ENCODE data around the gene GNAO1.

The GNAO1 gene

GRCh38 chr16:56191156-56191815, at the start of gene GNAO1:
GNAO1 (plus strand) TSS chr16:56191489; CDS start chr16:56192236, 747 bp downstream.
- FAIRE-seq: no peak

DNA sequence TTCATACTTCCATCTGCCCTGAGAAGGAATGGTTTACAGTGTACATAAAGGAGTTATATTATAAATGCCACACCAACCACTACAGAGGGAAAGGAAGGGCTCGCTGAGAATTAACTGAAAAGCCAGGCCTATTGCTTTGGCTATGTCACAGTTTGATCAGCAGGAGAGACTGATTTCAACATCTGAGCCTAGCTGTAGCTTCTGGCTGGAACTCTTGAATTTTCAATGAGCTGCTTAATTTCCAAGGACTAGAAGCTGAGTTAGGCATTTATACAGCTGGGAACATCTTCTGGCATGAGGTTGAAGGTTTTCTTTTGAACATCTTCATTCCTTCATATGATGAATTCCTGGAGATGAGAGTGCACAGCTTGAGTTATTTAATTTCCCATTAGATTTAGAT, 47.6 kb upstream of the GNAO1 start:
- no peak for FAIRE-seq

DNA sequence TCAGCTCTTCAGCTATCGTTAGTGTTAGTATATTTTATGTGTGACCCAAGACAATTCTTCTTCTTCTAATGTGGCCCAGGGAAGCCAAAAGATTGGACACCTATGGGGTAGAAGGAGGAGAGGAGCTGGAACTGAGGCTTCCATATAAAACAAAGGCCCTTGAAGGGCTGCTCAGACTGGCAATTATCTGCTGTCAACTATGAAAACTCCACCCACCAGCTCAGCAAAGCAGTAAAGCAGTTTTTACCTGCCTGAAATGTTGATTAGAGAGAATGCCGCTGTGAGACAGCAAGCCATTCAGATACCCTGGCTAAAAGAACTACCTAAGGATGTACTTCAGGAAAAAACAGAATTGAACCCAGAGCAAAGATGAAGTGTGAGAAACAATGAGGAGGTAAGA, 45.9 kb upstream of the GNAO1 start:
- no peak for FAIRE-seq

DNA sequence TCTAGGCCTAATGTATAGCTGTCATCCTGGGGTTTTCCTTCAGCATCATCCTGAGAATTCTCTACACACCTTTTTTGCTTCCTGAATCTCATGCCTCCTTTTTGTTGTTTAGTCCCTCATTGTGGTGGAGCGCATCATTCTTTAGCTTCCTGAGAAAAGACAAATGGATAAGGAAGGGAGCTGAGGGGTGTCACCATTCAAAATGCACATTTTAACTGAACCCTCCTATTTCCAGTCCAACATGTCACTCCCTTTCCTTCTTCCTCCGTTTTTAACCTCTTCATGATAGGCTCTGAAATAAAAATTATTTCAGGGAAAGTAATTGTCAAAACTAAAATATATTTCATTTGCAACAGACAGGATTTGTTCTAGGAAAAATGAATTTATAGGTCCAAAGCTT, 39.7 kb upstream of the GNAO1 start:
- FAIRE-seq: no peak

DNA sequence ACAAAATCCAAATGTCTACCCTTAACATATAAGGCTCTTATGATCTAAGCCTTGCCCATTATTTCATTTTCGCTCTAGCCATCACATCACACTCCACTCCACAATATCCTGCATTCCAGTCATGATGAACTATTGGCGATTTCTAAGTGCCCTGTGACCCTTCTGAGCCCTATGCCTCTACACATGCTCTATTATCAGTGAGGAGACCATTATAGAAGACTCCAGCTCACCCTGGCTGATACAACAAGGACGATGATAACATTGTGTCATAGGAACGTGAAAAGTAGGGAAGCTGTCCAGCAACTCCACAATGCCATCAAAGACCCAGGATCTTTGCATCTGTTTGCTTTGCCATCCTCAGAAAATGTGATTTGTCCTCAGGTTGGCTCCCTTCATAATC, 29.6 kb upstream of the GNAO1 start:
- no peak for FAIRE-seq

DNA sequence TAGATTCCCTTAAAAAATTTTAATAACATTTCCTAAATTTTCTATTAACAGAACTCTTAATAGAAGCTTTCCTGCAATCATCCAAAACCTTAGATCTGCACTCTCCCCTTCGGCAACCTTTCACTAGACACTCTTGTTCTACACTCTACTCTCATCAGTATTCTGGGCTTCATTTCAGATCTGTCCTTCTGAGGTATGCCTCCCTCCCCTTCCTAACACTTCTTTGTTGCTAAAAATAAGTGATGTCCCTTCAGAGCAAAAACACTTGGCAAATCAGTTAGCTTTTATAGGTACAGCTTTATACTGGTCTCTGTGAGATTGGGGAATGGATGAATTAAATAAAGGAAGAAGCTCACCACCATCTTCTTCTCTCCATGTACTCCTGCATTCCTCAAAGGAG, 28.2 kb upstream of the GNAO1 start:
- no peak for FAIRE-seq

GRCh38 chr16:56163938-56164337, 27.4 kb upstream of the GNAO1 start:
- FAIRE-seq: no peak

- FAIRE-seq: no peak
Observed at GRCh38 chr16:56164636-56165035, 26.7 kb upstream of the GNAO1 start.

- no peak for FAIRE-seq
Observed at GRCh38 chr16:56174411-56174810, 16.9 kb upstream of the GNAO1 start.

DNA sequence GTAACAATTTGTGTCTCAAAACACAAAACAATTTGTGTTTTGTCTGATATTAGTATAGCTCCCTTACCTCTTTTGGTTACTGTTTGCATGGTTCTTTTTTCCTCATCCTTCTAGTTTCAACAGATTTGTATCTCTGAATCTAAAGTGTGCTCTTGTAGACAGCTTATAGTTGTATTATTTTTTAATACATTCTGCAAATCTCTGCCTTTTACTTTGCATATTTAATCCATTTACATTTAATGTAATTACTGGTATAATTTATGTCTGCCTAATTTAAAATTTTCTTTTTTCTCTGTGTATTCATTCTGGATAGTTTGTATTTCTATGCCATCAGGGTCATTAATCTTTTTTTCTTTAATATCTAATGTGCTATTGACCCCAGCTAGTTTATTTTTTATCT, 9.9 kb upstream of the GNAO1 start:
- no peak for FAIRE-seq

GRCh38 chr16:56183266-56183665, 8.0 kb upstream of the GNAO1 start:
- no peak for FAIRE-seq

GRCh38 chr16:56190048-56190676, 1.1 kb upstream of the GNAO1 start:
- FAIRE-seq: no peak

- no peak for FAIRE-seq
Observed at GRCh38 chr16:56190677-56191155, 573 bp upstream of the GNAO1 start.

GRCh38 chr16:56191835-56192634, 746 bp downstream of the GNAO1 start:
- FAIRE-seq: no peak

DNA sequence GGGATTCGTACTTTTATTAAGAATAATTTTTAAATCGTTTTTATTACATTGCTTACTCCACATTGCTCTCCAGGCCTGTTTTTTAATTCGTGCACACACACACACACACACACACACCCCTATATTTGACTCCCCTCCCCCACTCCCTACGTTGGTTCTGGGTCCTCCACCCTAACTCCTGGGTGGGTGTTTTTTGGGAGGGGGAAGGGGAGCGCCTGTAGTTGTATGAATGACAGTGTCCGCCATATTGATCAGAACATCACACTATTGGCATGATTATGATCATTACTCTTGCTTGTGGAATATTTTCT, 1.3 kb downstream of the GNAO1 start:
- no peak for FAIRE-seq

- FAIRE-seq: no peak
Observed at GRCh38 chr16:56192986-56193945, 2.0 kb downstream of the GNAO1 start.

DNA sequence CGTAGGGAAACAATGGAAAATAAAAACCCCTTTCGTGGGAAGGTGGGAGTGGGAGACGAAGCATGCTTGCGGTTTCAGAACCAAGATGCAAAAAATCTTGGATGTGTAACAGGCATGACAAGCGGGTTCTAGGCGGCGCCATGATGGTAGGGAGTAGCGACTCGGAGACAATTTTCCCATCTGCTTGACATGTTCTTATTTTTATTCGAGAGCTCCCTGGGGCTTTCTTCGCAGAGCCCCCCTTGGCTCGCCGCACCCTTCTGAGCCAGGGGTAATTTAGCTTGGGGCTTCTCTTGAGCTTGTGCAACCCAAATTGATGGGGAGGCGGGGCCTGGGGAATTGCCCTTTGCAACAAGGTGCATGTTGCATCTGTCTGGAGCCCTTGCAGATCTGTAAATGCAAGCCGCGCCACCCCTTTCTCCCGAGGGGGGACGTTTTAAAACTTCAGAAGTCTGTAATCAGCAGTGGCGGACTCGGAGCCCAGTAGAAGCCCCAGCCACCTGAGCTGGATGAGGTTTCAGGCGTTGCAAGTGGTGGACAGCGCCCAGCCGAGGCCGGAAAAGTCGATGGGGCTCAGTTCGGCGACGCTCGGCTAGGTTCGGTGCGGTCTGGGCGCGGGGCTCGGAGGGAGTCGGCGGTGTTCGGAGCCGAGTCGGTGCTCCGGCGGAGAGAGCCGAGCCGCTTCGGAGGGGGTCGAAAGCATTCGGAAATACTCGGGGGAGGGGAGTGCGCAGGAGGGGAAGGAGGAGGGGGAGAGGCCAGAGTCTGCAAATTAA, 2.9 kb downstream of the GNAO1 start:
- no peak for FAIRE-seq

DNA sequence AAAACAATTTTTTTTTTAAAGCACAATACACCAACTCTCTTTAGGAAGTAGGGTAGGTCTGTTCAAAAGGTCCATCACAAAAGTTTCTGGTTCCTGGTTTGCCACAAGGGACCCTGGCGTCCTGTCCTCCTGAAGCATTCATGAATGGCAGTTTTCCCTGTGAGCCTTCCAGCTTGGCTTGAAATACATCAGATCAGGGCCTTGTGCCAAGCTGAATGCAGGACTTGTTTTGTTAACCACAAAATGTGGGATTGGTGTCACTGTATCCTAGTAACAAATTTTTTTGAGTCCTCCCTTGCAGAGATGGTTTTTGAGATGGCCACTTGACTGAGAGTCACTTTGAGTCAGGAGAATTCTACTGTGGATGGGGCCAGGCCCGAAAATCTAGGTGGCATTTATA, 3.9 kb downstream of the GNAO1 start:
- no peak for FAIRE-seq

DNA sequence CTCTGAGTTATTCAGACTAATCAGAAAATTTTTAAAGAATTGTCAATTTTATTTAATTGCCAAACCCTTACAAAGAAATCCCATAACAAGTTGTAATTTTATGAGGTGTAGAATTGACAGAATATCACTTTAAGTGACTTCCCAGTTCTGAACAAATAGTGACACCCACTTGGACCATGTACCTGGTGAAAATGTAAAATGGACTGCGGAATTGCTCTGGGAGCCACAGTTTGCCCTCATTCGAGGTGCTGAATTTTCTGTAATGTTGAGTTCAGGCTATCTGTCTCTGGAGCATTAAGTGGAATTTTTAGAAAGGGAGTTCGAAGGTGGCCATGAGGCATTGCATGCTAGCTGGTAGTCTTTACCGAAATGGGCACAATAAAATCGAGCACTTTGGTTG, 5.1 kb downstream of the GNAO1 start:
- FAIRE-seq: no peak

- no peak for FAIRE-seq
Observed at GRCh38 chr16:56197192-56197992, 6.1 kb downstream of the GNAO1 start.

Measured in colon (tissue), 2 donors.